NT2/D1 (cell line): ENCODE results near the gene ATL3.

ENCODE experiments used
- DNase-seq: peaks from one replicate; pipeline ENCODE4 v3.0.0-alpha.2; 2011; ENCODE audit warnings: low read depth, low spot score
- H3K27me3 ChIP-seq: 2 replicates; pipeline ENCODE4 v1.6.0; 2011; ENCODE audit warnings: mild to moderate bottlenecking; ENCODE audit not compliant: insufficient read length, insufficient read depth
- H3K36me3 ChIP-seq: 2 replicates; pipeline ENCODE4 v1.6.1; 2011; ENCODE audit warnings: mild to moderate bottlenecking, low read length, mixed read lengths; ENCODE audit not compliant: insufficient read depth, insufficient read length
- H3K4me1 ChIP-seq: 2 replicates; pipeline ENCODE4 v1.5.1; 2011; ENCODE audit not compliant: insufficient read depth, insufficient read length
- H3K4me3 ChIP-seq: 2 replicates; pipeline ENCODE4 v1.5.1; 2011; ENCODE audit warnings: low read depth; ENCODE audit not compliant: insufficient read length
- H3K9ac ChIP-seq: 2 replicates; pipeline ENCODE4 v1.6.0; 2011; ENCODE audit warnings: low read depth; ENCODE audit not compliant: insufficient read length
- H3K9me3 ChIP-seq: 2 replicates; pipeline ENCODE4 v1.5.1; 2011; ENCODE audit warnings: mild to moderate bottlenecking, low read length; ENCODE audit not compliant: insufficient read depth
- SUZ12 ChIP-seq: IDR thresholded peaks from 2 replicates; pipeline ENCODE4 v1.6.1; 2011; ENCODE audit not compliant: insufficient read length, insufficient read depth; ENCODE audit errors: extremely low read depth
- YY1 ChIP-seq: IDR thresholded peaks from 2 replicates; pipeline ENCODE4 v1.6.1; 2011; ENCODE audit not compliant: insufficient read length, insufficient read depth
- ZNF274 ChIP-seq: IDR thresholded peaks from 2 replicates; pipeline ENCODE4 v1.6.1; 2011; ENCODE audit warnings: mild to moderate bottlenecking, low read depth, low read length

Gene ATL3

DNA sequence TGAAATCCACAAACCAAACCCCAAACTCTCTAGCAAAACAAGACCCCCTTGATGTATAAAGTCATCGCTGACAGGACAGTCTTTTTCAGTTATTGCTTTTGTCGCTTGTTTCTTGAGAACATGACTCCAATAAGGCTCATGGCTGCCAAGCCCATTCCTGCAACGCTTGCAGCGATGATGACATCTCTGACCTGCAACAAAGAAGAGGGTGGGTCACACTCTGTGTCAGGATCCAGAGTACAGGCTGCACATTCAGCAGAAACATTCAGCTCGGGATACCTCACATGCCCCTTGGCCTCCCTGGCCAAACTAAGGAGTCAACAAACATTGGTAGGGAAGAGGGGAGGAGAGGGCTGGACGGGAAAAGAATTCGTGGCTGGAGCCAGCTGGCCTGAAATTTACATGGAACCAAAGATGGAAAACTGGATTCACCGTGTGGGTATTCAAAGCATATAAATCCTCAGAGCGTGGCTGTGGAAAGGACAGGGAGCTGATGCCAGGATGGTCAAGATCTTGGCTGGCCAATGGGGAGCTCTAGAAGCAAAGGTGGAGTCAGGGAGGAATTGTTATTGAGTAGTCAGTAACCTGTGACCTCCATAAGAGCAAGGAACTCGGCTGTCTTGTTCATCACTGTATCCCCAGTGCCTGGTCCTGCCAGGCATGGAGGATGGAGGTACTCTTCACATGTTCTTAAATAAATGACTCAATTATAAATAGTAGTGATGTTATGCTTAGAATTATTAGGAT lies 96.1 kb downstream of the ATL3 start:
- Histone ChIP-seq H3K27me3 (no peaks in the 10 kb centered on the region), H3K4me3 (no peak overlapping the region), H3K9ac (no peak overlapping the region), H3K9me3 (peaks cover 4% of the 10 kb centered on the region), H3K4me1 (no peaks in the 10 kb centered on the region), H3K36me3 (no peaks in the 10 kb centered on the region)
- TF ChIP-seq ZNF274 (no peak), YY1 (no peak), SUZ12 (no peak)
- no peak for DNase-seq
